ENCODE measurements around the gene MAP7.
"Not testable (repeated sequence)": the region's sequence is repeated elsewhere in the genome, so short reads cannot be mapped to it uniquely, and the experiment has no call there.

Gene MAP7

GRCh38 chr6:136404007-136404406 lies 146.2 kb downstream of the MAP7 start:
- Histone ChIP-seq H3K9me3 (ENCODE audit: severe bottlenecking) (no peaks in the 10 kb centered on the region), H3K27me3 (ENCODE audit: insufficient read depth, low read depth, severe bottlenecking) (no peaks in the 10 kb centered on the region), H3K4me3 (ENCODE audit: low read depth, low read length) (no peak overlapping the region), H3K27ac (no peak overlapping the region), H3K36me3 (no peaks in the 10 kb centered on the region)
- no peak for TF ChIP-seq CTCF (IDR thresholded peaks at IDR 0.05; ENCODE audit: low read depth, low read length)
- DNase-seq = no peak

GRCh38 chr6:136403110-136403980 lies 146.9 kb downstream of the MAP7 start:
- TF ChIP-seq CTCF (IDR thresholded peaks at IDR 0.05; ENCODE audit: low read depth, low read length) = no peak
- Histone ChIP-seq H3K4me3 (ENCODE audit: low read depth, low read length) (no peak overlapping the region), H3K27me3 (ENCODE audit: insufficient read depth, low read depth, severe bottlenecking) (no peaks in the 10 kb centered on the region), H3K36me3 (no peaks in the 10 kb centered on the region), H3K9me3 (ENCODE audit: severe bottlenecking) (no peaks in the 10 kb centered on the region), H3K27ac (no peak overlapping the region)
- DNase-seq = no peak

- H3K27me3 ChIP-seq (ENCODE audit: insufficient read depth, low read depth, severe bottlenecking) = no peaks in the 10 kb centered on the region
- H3K9me3 ChIP-seq (ENCODE audit: severe bottlenecking) = no peaks in the 10 kb centered on the region
- H3K36me3 ChIP-seq = no peaks in the 10 kb centered on the region
- no peak overlapping the region for H3K4me3 ChIP-seq (ENCODE audit: low read depth, low read length)
- DNase-seq = no peak
- TF ChIP-seq CTCF (IDR thresholded peaks at IDR 0.05; ENCODE audit: low read depth, low read length) = no peak
- H3K27ac ChIP-seq = no peak overlapping the region
These were observed 148.5 kb downstream of the MAP7 start for GRCh38 chr6:136401749-136402148.

GRCh38 chr6:136401236-136401635 lies 149.0 kb downstream of the MAP7 start:
- H3K9me3 ChIP-seq (ENCODE audit: severe bottlenecking); H3K4me3 ChIP-seq (ENCODE audit: low read depth, low read length); DNase-seq; H3K36me3 ChIP-seq; H3K27me3 ChIP-seq (ENCODE audit: insufficient read depth, low read depth, severe bottlenecking); H3K27ac ChIP-seq: not testable (repeated sequence)

- Histone ChIP-seq H3K36me3 (no peaks in the 10 kb centered on the region), H3K27me3 (ENCODE audit: insufficient read depth, low read depth, severe bottlenecking) (no peaks in the 10 kb centered on the region), H3K9me3 (ENCODE audit: severe bottlenecking) (no peaks in the 10 kb centered on the region), H3K4me3 (ENCODE audit: low read depth, low read length) (no peak overlapping the region), H3K27ac (no peak overlapping the region)
- DNase-seq = no peak
- no peak for TF ChIP-seq CTCF (IDR thresholded peaks at IDR 0.05; ENCODE audit: low read depth, low read length)
These were observed 151.8 kb downstream of the MAP7 start for GRCh38 chr6:136398453-136398852.

GRCh38 chr6:136396908-136397307 lies 153.3 kb downstream of the MAP7 start:
- no peak for DNase-seq
- Histone ChIP-seq H3K9me3 (ENCODE audit: severe bottlenecking) (no peaks in the 10 kb centered on the region), H3K27ac (no peak overlapping the region), H3K4me3 (ENCODE audit: low read depth, low read length) (no peak overlapping the region), H3K27me3 (ENCODE audit: insufficient read depth, low read depth, severe bottlenecking) (no peaks in the 10 kb centered on the region), H3K36me3 (no peaks in the 10 kb centered on the region)
- TF ChIP-seq CTCF (IDR thresholded peaks at IDR 0.05; ENCODE audit: low read depth, low read length) = no peak

- H3K27me3 ChIP-seq (ENCODE audit: insufficient read depth, low read depth, severe bottlenecking); H3K27ac ChIP-seq; H3K36me3 ChIP-seq; DNase-seq; H3K4me3 ChIP-seq (ENCODE audit: low read depth, low read length); H3K9me3 ChIP-seq (ENCODE audit: severe bottlenecking): not testable (repeated sequence)
These were observed 159.3 kb downstream of the MAP7 start for GRCh38 chr6:136390959-136391358.

Measured in WERI-Rb-1 (cell line).